OCI-LY1 (cell line): ENCODE measurements around the gene SRGAP2.
"Not testable (repeated sequence)": the region's sequence is repeated elsewhere in the genome, so short reads cannot be mapped to it uniquely, and the experiment has no call there.

Experiments used
- CTCF ChIP-seq: fragments of 200-600 bp; sonication (generic), shearing (Covaris generic); IDR thresholded peaks from 2 replicates; pipeline ENCODE4 v1.5.1; 2017; ENCODE audit warnings: mild to moderate bottlenecking, antibody characterized with exemption, low read length, moderate library complexity, mixed read lengths
- EZH2 ChIP-seq: fragments of 200-600 bp; sonication (generic), shearing (Covaris generic); IDR thresholded peaks from 2 replicates; pipeline ENCODE4 v1.8.0; 2017; ENCODE audit warnings: borderline replicate concordance, mixed run types, mild to moderate bottlenecking, antibody characterized with exemption, low read length, moderate library complexity, mixed read lengths

GRCh38 chr1:206225386-206225785 is 22.0 kb downstream of the SRGAP2 start:
- TF ChIP-seq CTCF, EZH2: not testable (repeated sequence)
